ENCODE results near the gene IFT25.

Gene IFT25

DNA sequence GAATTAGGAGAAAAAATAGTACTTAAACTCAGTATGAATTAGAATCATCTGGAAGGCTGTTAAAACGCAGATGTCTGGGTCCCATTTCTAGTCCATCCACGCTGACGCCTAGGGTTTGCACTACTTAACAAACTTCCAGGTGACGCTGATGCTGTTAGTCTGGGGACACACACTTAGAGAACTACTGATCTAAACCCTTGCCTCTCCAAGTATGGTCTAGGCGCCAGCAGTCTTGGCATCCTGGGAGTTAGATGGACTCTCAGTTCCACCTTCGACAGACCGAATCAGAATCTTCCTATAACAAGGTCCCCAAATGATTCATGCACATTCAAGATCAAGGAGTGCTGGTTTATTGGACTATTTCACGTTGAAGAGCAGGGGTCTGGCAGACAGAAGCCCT lies 40.0 kb downstream of the IFT25 start:
- TF ChIP-seq, protein P1, sequence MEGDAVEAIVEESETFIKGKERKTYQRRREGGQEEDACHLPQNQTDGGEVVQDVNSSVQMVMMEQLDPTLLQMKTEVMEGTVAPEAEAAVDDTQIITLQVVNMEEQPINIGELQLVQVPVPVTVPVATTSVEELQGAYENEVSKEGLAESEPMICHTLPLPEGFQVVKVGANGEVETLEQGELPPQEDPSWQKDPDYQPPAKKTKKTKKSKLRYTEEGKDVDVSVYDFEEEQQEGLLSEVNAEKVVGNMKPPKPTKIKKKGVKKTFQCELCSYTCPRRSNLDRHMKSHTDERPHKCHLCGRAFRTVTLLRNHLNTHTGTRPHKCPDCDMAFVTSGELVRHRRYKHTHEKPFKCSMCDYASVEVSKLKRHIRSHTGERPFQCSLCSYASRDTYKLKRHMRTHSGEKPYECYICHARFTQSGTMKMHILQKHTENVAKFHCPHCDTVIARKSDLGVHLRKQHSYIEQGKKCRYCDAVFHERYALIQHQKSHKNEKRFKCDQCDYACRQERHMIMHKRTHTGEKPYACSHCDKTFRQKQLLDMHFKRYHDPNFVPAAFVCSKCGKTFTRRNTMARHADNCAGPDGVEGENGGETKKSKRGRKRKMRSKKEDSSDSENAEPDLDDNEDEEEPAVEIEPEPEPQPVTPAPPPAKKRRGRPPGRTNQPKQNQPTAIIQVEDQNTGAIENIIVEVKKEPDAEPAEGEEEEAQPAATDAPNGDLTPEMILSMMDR (IDR thresholded peaks at IDR 0.05; ENCODE audit: extremely low read depth, missing control alignments) = no peak
- no peak for DNase-seq (ENCODE audit: low spot score)

DNA sequence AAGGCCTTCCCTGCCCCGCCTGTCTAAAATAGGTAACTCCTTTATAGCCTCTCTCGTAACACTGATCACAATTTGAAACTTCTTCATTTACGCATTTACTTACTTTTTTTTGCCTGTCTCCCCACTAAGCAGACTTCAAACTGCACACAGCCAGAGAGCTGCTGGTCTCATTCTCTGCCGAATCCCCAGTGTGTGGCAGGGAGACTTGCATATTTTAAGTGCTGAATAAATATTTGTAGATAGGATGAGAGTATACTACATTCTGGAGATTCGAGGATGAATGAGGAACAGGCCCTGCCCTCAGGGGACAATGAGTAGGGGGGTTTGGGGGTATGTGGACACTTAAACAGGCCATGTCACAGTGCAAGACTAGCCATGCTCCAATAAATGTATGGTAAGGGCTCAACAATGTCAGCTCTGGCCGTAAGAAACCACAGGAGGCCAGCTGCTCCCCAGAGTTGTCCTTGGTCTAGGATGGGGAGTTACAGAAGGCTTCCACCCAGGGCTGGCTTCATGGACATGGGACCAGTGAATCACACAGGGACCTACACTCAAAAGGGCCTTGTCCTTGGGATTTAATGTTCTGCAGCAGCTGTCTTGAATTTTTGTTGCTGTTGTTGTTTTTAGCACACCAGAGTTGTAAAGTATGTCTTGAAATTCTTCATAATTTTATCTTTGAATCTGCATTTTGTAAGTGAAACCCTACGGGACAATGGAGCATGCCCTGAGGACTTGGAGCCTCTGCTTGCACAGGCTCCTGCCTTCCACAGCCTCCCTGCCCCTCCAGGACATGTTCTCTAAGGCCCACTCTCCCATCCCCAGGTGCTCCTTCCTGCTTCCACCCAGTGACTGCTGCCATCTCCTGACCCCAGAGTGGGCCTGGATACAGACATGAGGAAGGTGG lies 43.0 kb downstream of the IFT25 start:
- TF ChIP-seq, protein P1 (IDR thresholded peaks at IDR 0.05; ENCODE audit: extremely low read depth, missing control alignments) = no peak
- DNase-seq (ENCODE audit: low spot score) = no peak

DNA sequence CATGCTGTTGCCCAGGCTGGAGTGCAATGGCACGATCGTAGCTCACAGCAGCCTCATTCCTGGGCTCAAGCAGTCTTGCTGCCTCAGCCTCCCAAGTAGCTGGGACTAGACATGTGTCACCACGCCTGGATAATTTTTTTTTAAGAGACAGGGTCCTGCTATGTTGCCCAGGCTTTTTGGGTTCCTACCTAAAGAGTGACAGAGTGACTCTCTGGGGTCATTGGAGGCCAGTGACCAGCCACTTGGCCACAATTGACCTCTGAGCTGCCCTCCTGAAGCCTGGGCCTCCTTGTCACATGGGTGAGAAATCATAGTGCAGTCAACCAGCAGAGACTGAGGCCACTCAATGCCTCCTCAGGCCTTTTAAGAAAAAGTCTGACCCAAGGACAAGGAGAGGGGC lies 45.8 kb downstream of the IFT25 start:
- DNase-seq (ENCODE audit: low spot score) = no peak

DNA sequence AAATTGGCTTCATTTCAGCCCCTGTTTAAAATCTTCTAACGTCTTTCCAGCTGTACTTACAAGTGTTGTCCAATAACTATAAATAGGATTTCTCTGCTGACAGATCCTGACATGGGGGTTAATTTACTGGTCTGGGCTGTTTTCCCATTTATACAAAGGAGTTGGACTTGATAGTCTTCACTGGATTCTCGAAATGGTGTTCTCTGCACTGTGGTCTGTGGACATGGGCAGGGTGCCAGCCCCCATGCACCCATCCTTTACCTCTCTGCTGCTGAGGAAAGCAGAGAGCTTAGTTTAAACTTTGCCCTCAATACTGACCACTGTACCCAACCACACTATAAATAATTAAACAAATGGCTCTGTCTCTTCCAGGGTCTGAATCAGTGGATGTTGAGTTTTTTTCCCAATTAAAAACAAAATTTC lies 46.3 kb downstream of the IFT25 start:
- DNase-seq (ENCODE audit: low spot score) = no peak
- TF ChIP-seq, protein P1 (IDR thresholded peaks at IDR 0.05; ENCODE audit: extremely low read depth, missing control alignments) = no peak

More for the DNA sequence above, 45.8 kb downstream of the IFT25 start:
- TF ChIP-seq, protein P1 (IDR thresholded peaks at IDR 0.05; ENCODE audit: extremely low read depth, missing control alignments) = no peak

DNA sequence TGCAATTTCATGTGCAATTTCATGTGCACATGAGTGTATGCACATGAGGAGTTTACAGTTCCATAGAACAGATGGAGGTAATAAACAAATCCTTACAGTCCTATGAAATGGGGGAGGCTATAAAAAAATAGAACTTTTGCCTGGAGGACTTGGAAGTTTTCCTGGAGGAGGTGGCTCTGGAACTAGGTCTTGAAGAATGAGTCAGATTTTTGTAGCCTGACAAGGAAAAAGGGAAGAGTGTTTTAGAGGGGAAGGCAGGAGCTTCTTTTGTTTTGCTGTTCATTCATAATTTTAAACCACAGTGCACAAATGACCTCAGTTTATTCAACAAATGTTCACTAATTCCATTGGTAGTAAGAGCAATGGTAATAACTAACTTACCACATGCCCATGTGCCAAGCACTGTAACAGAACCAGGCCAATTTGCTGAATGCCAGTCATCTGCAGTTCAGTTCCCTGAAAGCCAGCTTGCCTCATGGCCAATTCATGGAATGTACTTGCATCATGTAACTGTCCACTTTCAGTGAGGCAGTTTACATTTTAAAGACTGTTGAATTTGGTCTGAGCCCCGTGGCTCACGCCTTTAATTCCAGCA lies 48.8 kb downstream of the IFT25 start:
- TF ChIP-seq, protein P1 (IDR thresholded peaks at IDR 0.05; ENCODE audit: extremely low read depth, missing control alignments) = no peak
- DNase-seq (ENCODE audit: low spot score) = no peak

DNA sequence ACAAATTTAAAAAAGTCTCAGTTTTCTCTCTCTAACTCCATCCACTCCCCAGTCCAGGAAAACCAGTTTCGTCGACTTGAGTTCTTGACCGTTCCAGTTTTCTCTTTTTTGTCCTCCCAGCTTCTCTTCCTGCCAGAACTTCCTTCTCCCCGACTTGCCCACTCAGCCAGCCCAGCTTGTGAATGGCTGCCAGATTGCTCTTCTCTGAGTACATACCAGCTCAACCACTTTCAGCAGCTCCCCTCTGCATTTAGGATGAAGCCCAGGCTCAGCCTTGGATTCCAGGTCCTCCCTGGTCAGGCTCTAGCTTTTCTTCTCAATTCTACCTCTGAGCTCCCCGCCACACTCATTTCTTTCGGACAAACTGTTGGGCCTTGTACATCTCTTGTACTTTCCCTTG lies 50.1 kb downstream of the IFT25 start:
- DNase-seq (ENCODE audit: low spot score) = no peak
- TF ChIP-seq, protein P1 (IDR thresholded peaks at IDR 0.05; ENCODE audit: extremely low read depth, missing control alignments) = no peak

DNA sequence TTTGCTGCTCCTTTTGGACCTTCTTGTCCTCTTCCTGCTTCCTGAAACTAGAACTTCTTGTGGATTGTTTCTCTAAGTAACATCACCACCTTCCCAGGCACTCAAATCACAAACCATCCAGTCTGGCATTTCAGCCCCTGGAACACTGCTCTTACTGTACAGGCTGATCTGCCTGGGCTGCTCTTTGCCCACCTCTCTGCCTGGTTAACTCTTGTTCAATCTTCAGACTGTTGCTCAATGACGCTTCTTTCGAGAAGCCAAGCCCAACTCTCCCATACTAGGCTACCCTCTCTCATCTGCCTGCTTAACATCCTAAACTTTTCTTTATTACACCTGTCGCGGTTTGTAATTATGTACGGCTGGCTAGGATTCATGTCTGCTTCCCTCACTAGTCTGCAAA lies 50.9 kb downstream of the IFT25 start:
- no peak for DNase-seq (ENCODE audit: low spot score)
- TF ChIP-seq, protein P1 (IDR thresholded peaks at IDR 0.05; ENCODE audit: extremely low read depth, missing control alignments) = no peak

Measured in GM20000 (cell line).